ENCODE results near the gene SIVA1. TPM values are rescaled to one million over a fixed set of nuclear protein-coding genes. Genes with fewer than 3 reads are reported as not detected.
A peak's percentile ranks its signal among the peaks of the same experiment; 100 is the strongest.

SIVA1 gene
- total RNA-seq, 4 donors from 2014 or later, result 189 to 397 (median 203) TPM

DNA sequence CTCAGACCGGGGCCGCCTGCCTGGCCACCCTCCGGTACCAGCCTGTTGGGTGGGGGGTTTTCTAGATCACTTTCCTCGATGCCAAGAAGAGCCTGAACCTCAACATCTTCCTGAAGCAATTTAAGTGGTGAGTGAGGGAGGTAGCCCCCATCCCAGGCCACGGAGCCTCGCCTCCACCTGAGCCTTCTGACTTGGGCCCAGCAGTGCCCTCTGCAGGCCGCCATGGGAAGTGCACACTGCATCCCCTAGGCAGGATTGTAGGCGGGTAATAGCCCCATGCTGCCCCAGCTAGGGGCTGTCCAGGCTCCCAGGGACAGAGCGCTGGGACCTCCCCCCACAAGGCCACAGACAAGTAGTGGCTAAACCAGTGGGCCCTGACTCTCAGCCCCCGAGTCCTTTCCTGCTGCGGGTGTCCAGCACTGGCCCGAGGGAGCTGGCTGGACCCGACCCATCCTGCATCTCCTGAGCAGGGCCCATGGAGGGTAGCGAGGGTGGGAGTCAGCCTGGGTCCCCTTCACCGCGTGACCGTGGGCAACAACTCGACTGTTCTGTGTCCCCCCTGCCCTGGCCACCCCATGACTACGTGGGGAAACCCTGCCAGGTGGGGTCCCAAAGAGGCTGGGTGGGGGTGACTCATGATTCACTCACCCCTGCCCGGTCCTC lies 44.2 kb upstream of the SIVA1 start:
- in situ Hi-C loops (cut with MboI; ENCODE audit: low pct_ligation_motif_present in 1 of 4, low pct_unique_long_range_greater_than_20kb in 1 of 4, low sequenced_read_pairs in 3 of 4) (loop anchor here in 1 of 4 donors (10.0 kb wide), 1 partner anchor 54 kb away; no protein-coding TSS in a partner anchor), intact Hi-C loops (cut with DNase I; ENCODE audit: low total_unique reads) (loop anchor here (2.0 kb wide), 1 partner anchor 58 kb away; no protein-coding TSS in a partner anchor)
- WGBS, 2 donors (ENCODE audit: low coverage in 1 of 2), result 58 to 100% methylated on average over 2 to 18 of the region's 20 CpGs

DNA sequence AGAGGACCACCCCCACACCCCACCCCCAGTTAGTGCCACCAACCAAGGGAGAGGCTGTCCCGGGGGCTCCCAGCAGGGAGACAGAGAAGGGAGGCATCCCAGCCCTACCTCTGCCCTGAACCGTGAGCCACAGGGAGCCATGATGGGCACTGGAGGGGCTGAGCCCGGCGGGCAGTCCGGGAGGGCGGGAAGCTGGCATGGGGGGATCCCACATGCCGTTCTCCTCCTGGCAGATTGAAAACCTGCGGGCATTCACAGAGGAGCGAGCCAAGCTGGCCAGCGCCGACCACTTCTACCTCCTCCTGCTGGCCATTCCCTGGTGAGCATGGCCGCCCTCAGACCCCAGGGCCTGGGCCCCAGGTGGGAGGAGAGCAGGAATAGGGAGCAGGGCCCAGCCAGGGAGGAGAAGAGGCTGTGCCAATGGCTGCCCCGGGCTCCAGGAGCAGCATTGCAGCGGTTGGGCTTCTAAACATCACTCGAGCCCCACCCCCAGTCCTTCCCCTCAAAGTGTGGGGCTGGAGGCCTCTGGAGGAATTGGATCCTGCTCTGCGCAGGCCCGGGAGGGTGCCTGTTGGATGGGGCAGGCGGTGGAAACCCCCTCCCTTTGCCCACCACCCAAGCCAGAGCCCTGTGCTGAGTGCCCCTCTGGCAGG lies 43.4 kb upstream of the SIVA1 start:
- TF ChIP-seq POLR2A (IDR thresholded peaks at IDR 0.05) (no peak), POLR2AphosphoS5 (IDR thresholded peaks at IDR 0.05) (no peak), EP300 (IDR thresholded peaks at IDR 0.05; ENCODE audit: low read depth) (no peak)
- TF ChIP-seq, protein P1, sequence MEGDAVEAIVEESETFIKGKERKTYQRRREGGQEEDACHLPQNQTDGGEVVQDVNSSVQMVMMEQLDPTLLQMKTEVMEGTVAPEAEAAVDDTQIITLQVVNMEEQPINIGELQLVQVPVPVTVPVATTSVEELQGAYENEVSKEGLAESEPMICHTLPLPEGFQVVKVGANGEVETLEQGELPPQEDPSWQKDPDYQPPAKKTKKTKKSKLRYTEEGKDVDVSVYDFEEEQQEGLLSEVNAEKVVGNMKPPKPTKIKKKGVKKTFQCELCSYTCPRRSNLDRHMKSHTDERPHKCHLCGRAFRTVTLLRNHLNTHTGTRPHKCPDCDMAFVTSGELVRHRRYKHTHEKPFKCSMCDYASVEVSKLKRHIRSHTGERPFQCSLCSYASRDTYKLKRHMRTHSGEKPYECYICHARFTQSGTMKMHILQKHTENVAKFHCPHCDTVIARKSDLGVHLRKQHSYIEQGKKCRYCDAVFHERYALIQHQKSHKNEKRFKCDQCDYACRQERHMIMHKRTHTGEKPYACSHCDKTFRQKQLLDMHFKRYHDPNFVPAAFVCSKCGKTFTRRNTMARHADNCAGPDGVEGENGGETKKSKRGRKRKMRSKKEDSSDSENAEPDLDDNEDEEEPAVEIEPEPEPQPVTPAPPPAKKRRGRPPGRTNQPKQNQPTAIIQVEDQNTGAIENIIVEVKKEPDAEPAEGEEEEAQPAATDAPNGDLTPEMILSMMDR (IDR thresholded peaks at IDR 0.05), result no peak
- H3K36me3 ChIP-seq, result peaks cover 0 to 36% (median 14%) of the 10 kb centered on the region in 4 donors
- no peaks in the 10 kb centered on the region for H3K4me1 ChIP-seq
- no peak overlapping the region for H3K4me3 ChIP-seq
- H3K27me3 ChIP-seq, result no peaks in the 10 kb centered on the region
- H3K27ac ChIP-seq, result no peak overlapping the region
- no peaks in the 10 kb centered on the region for H3K9me3 ChIP-seq
- no peak for DNase-seq
- intact Hi-C loops (cut with DNase I; ENCODE audit: low total_unique reads), result loop anchor here (2.0 kb wide), 1 partner anchor 59 kb away; no protein-coding TSS in a partner anchor
- in situ Hi-C loops (cut with MboI; ENCODE audit: low pct_ligation_motif_present in 1 of 4, low pct_unique_long_range_greater_than_20kb in 1 of 4, low sequenced_read_pairs in 3 of 4), result loop anchor here in 2 of 4 donors (10.0 kb wide), 2 partner anchors 55 to 65 kb away; no protein-coding TSS in a partner anchor
- 84% methylated on average over 17 of the region's 18 CpGs; no CpG with 5 or more reads in 1 of the 2 donors for WGBS, 2 donors (ENCODE audit: low coverage in 1 of 2)

More for the DNA sequence above, 44.2 kb upstream of the SIVA1 start:
- DNase-seq, result peak; percentile 78
- Histone ChIP-seq H3K36me3 (peaks cover 0 to 30% (median 14%) of the 10 kb centered on the region in 4 donors), H3K4me1 (no peaks in the 10 kb centered on the region), H3K9me3 (no peaks in the 10 kb centered on the region), H3K4me3 (no peak overlapping the region), H3K27ac (no peak overlapping the region), H3K27me3 (no peaks in the 10 kb centered on the region)
- no peak for TF ChIP-seq POLR2A (IDR thresholded peaks at IDR 0.05)
- TF ChIP-seq, protein P1 (IDR thresholded peaks at IDR 0.05), result peak; percentile 97 to 98 (median 98)
- no peak for TF ChIP-seq EP300 (IDR thresholded peaks at IDR 0.05; ENCODE audit: low read depth)
- peak in 2 of 3 donors; percentile 34 to 54 for TF ChIP-seq POLR2AphosphoS5 (IDR thresholded peaks at IDR 0.05)

DNA sequence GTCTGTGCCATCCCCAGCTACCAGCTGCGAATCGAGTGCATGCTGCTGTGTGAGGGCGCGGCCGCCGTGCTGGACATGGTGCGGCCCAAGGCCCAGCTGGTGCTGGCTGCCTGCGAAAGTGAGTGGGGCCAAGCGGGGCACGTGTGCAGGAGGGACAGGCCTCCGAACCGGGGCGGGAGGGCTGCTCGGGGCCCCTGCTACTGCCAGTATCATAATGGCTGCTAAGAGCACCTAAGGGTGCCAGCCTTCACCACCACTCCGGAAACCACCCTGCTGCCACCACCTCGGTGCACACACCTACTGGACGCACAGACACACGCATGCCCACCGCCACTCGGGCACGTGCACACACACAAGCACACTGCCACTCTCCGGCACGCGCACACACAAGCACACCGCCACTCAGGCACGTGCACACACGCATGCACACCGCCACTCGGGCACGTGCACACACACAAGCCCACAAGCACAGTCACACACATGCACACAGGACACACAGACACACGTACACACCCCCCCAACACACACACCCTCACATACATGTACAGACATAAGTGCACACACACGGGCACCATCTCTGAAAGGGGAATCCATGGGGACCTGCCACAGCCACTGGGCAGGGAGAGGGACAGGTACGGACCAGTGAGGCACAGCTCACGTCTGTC lies 42.7 kb upstream of the SIVA1 start:
- Histone ChIP-seq H3K4me3 (no peak overlapping the region), H3K36me3 (peaks cover 0 to 41% (median 14%) of the 10 kb centered on the region in 4 donors), H3K27me3 (no peaks in the 10 kb centered on the region), H3K27ac (no peak overlapping the region), H3K9me3 (no peaks in the 10 kb centered on the region), H3K4me1 (no peaks in the 10 kb centered on the region)
- in situ Hi-C loops (cut with MboI; ENCODE audit: low pct_ligation_motif_present in 1 of 4, low pct_unique_long_range_greater_than_20kb in 1 of 4, low sequenced_read_pairs in 3 of 4), result loop anchor here in 1 of 4 donors (10.0 kb wide), 1 partner anchor 65 kb away; no protein-coding TSS in a partner anchor
- intact Hi-C loops (cut with DNase I; ENCODE audit: low total_unique reads), result no loop called here
- WGBS, 2 donors (ENCODE audit: low coverage in 1 of 2), result 94% methylated on average over 34 of the region's 34 CpGs; no CpG with 5 or more reads in 1 of the 2 donors
- no peak for TF ChIP-seq POLR2A (IDR thresholded peaks at IDR 0.05)
- TF ChIP-seq EP300 (IDR thresholded peaks at IDR 0.05; ENCODE audit: low read depth), result no peak
- no peak for TF ChIP-seq POLR2AphosphoS5 (IDR thresholded peaks at IDR 0.05)
- TF ChIP-seq, protein P1 (IDR thresholded peaks at IDR 0.05), result no peak
- no peak for DNase-seq

Measured in transverse colon (tissue), 4 donors.